NCI-H1694 treated with DMSO at 0.1 percent for 48 hours (cell line): ENCODE measurements around the gene SERINC3.

Source experiments
- DNase-seq: peaks from one replicate; lab custom pipeline; 2025; lab: John Stamatoyannopoulos, UW

The SERINC3 gene

GRCh38 chr20:44532981-44533331, 11.1 kb upstream of the SERINC3 start:
- DNase-seq = no peak

- no peak for DNase-seq
Measured at GRCh38 chr20:44532259-44532980, 10.6 kb upstream of the SERINC3 start.

- DNase-seq = no peak
Measured at GRCh38 chr20:44528309-44528708, 6.4 kb upstream of the SERINC3 start.

- DNase-seq = no peak
Measured at GRCh38 chr20:44527716-44528199, 5.9 kb upstream of the SERINC3 start.

GRCh38 chr20:44526129-44526528, 4.3 kb upstream of the SERINC3 start:
- no peak for DNase-seq

GRCh38 chr20:44523746-44524145, 1.9 kb upstream of the SERINC3 start:
- DNase-seq = no peak

GRCh38 chr20:44522841-44523240, 971 bp upstream of the SERINC3 start:
- DNase-seq = no peak

GRCh38 chr20:44520881-44521280, 989 bp downstream of the SERINC3 start:
- no peak for DNase-seq

GRCh38 chr20:44518248-44518647, 3.6 kb downstream of the SERINC3 start:
- DNase-seq = no peak

- DNase-seq = no peak
Measured at GRCh38 chr20:44517454-44517853, 4.4 kb downstream of the SERINC3 start.

- DNase-seq = no peak
Measured at GRCh38 chr20:44516491-44516890, 5.4 kb downstream of the SERINC3 start.

GRCh38 chr20:44513871-44514270, 8.0 kb downstream of the SERINC3 start:
- no peak for DNase-seq

GRCh38 chr20:44509762-44510161, 12.1 kb downstream of the SERINC3 start:
- DNase-seq = no peak

GRCh38 chr20:44504402-44505307, 17.2 kb downstream of the SERINC3 start:
- no peak for DNase-seq

GRCh38 chr20:44502968-44503367, 18.9 kb downstream of the SERINC3 start:
- DNase-seq = no peak

GRCh38 chr20:44501448-44501847, 20.4 kb downstream of the SERINC3 start:
- DNase-seq = no peak

- no peak for DNase-seq
Measured at GRCh38 chr20:44500221-44500620, 21.6 kb downstream of the SERINC3 start.

- DNase-seq = no peak
Measured at GRCh38 chr20:44497761-44498160, 24.1 kb downstream of the SERINC3 start.

- DNase-seq = no peak
Measured at GRCh38 chr20:44496976-44497375, 24.9 kb downstream of the SERINC3 start.

GRCh38 chr20:44495802-44496481, 25.9 kb downstream of the SERINC3 start:
- DNase-seq = no peak

GRCh38 chr20:44495257-44495656, 26.6 kb downstream of the SERINC3 start:
- DNase-seq = no peak

- DNase-seq = no peak
Measured at GRCh38 chr20:44494681-44495080, 27.2 kb downstream of the SERINC3 start.

- DNase-seq = no peak
Measured at GRCh38 chr20:44494266-44494665, 27.6 kb downstream of the SERINC3 start.
